ENCODE results near the gene ARHGAP5.

ARHGAP5 gene

GRCh38 chr14:32077081-32078022, at the start of gene ARHGAP5:
ARHGAP5 (plus strand) TSS chr14:32077304; CDS start chr14:32090670, 13,366 bp downstream.
- peak; percentile 9 for DNase-seq (ENCODE audit: low read depth)

GRCh38 chr14:32028599-32028998, 48.5 kb upstream of the ARHGAP5 start:
- DNase-seq (ENCODE audit: low read depth), result no peak

- DNase-seq (ENCODE audit: low read depth), result no peak
These were observed 43.6 kb upstream of the ARHGAP5 start for GRCh38 chr14:32033543-32033942.

GRCh38 chr14:32038876-32039275, 38.2 kb upstream of the ARHGAP5 start:
- no peak for DNase-seq (ENCODE audit: low read depth)

- DNase-seq (ENCODE audit: low read depth), result no peak
These were observed 37.6 kb upstream of the ARHGAP5 start for GRCh38 chr14:32039401-32040030.

- DNase-seq (ENCODE audit: low read depth), result no peak
These were observed 33.5 kb upstream of the ARHGAP5 start for GRCh38 chr14:32043624-32044023.

- no peak for DNase-seq (ENCODE audit: low read depth)
These were observed 32.6 kb upstream of the ARHGAP5 start for GRCh38 chr14:32044454-32044853.

- DNase-seq (ENCODE audit: low read depth), result no peak
These were observed 29.3 kb upstream of the ARHGAP5 start for GRCh38 chr14:32047791-32048190.

- DNase-seq (ENCODE audit: low read depth), result no peak
These were observed 27.6 kb upstream of the ARHGAP5 start for GRCh38 chr14:32049361-32050088.

GRCh38 chr14:32050878-32051277, 26.2 kb upstream of the ARHGAP5 start:
- DNase-seq (ENCODE audit: low read depth), result no peak

GRCh38 chr14:32054536-32054935, 22.6 kb upstream of the ARHGAP5 start:
- no peak for DNase-seq (ENCODE audit: low read depth)

GRCh38 chr14:32055175-32055574, 21.9 kb upstream of the ARHGAP5 start:
- no peak for DNase-seq (ENCODE audit: low read depth)

- no peak for DNase-seq (ENCODE audit: low read depth)
These were observed 17.4 kb upstream of the ARHGAP5 start for GRCh38 chr14:32059702-32060101.

GRCh38 chr14:32064931-32065330, 12.2 kb upstream of the ARHGAP5 start:
- no peak for DNase-seq (ENCODE audit: low read depth)

- no peak for DNase-seq (ENCODE audit: low read depth)
These were observed 8.4 kb upstream of the ARHGAP5 start for GRCh38 chr14:32068708-32069107.

- no peak for DNase-seq (ENCODE audit: low read depth)
These were observed 6.8 kb upstream of the ARHGAP5 start for GRCh38 chr14:32070282-32070681.

- no peak for DNase-seq (ENCODE audit: low read depth)
These were observed 4.4 kb upstream of the ARHGAP5 start for GRCh38 chr14:32072676-32073075.

- peak; percentile 54 for DNase-seq (ENCODE audit: low read depth)
These were observed 3.4 kb upstream of the ARHGAP5 start for GRCh38 chr14:32073537-32074189.

GRCh38 chr14:32074887-32075572, 2.1 kb upstream of the ARHGAP5 start:
- DNase-seq (ENCODE audit: low read depth), result no peak

- peak; percentile 5 for DNase-seq (ENCODE audit: low read depth)
These were observed 1.3 kb upstream of the ARHGAP5 start for GRCh38 chr14:32075672-32076277.
